HepG2 (cell line): ENCODE measurements around the gene ELAC2. TPM values are rescaled to one million over a fixed set of nuclear protein-coding genes. Genes with fewer than 3 reads are reported as not detected.

Source experiments
- ATF5 ChIP-seq: sonication (generic); formaldehyde crosslinking; IDR thresholded peaks from 2 replicates; pipeline ENCODE4 v1.4.0; 2020; ENCODE audit warnings: mild to moderate bottlenecking, low read depth, missing genetic modification reagents
- DPF2 ChIP-seq: sonication (generic); formaldehyde crosslinking; IDR thresholded peaks from 2 replicates; pipeline ENCODE4 v1.4.0; 2020; ENCODE audit warnings: mild to moderate bottlenecking, low read depth, missing genetic modification reagents, borderline replicate concordance
- GRHL1 ChIP-seq: sonication (generic); formaldehyde crosslinking; conservative IDR thresholded peaks from 2 replicates; pipeline ENCODE4 v1.8.0; 2022; ENCODE audit warnings: missing genetic modification reagents
- HMGA1 ChIP-seq: sonication (generic); formaldehyde crosslinking; conservative IDR thresholded peaks from 2 replicates; pipeline ENCODE4 v1.4.0; 2020; ENCODE audit warnings: missing genetic modification reagents
- ZFP36 ChIP-seq: fragments of 150-350 bp; IDR thresholded peaks from 2 replicates; pipeline ENCODE4 v1.6.1; 2018; ENCODE audit warnings: borderline replicate concordance, low read length, low read depth; ENCODE audit not compliant: partially characterized antibody
- ZNF317 ChIP-seq: sonication (generic); formaldehyde crosslinking; IDR thresholded peaks from 2 replicates; pipeline ENCODE4 v1.5.0; 2020; ENCODE audit warnings: mild to moderate bottlenecking, missing genetic modification reagents
- polyA plus RNA-seq, 8 experiments: library from polyadenylated mRNA; depleted of rRNA in 3 of 8; stranded (reverse) in 7 of 8; unstranded in 1 of 8; fragments of >200 nt; fragmentation: Illumina TruSeq in 4 of 8; extraction: Trizol in 4 of 8; gene quantifications; 2 replicates each; pipeline versions ENCODE4 v1.2.1 to v1.2.3, GENCODE V29; 2011 to 2016; ENCODE audit warnings: low read depth in 4 of 8, missing spikeins in 1 of 8, mixed read lengths in 1 of 8; ENCODE audit not compliant: insufficient read depth in 1 of 8
- total RNA-seq, 5 experiments: library from RNA; depleted of rRNA; stranded (reverse); fragments of >200 nt; fragmentation: Illumina TruSeq; extraction: Trizol; gene quantifications; 2 replicates each; pipeline ENCODE4 v1.2.3, GENCODE V29; 2016; ENCODE audit warnings: low read depth in 1 of 5
- TF ChIP-seq, protein P1 (sequence below): sonication (generic); formaldehyde crosslinking; conservative IDR thresholded peaks from 2 replicates; pipeline ENCODE4 v1.4.0; 2020; ENCODE audit warnings: mild to moderate bottlenecking, missing genetic modification reagents, moderate library complexity

ELAC2 gene
- total and polyA plus RNA-seq, 2 of the 13 experiments (the other 11 are each of a cell fraction or from before 2014, with no cell fraction given), result 35.6 to 50.4 TPM

- TF ChIP-seq, protein P1, sequence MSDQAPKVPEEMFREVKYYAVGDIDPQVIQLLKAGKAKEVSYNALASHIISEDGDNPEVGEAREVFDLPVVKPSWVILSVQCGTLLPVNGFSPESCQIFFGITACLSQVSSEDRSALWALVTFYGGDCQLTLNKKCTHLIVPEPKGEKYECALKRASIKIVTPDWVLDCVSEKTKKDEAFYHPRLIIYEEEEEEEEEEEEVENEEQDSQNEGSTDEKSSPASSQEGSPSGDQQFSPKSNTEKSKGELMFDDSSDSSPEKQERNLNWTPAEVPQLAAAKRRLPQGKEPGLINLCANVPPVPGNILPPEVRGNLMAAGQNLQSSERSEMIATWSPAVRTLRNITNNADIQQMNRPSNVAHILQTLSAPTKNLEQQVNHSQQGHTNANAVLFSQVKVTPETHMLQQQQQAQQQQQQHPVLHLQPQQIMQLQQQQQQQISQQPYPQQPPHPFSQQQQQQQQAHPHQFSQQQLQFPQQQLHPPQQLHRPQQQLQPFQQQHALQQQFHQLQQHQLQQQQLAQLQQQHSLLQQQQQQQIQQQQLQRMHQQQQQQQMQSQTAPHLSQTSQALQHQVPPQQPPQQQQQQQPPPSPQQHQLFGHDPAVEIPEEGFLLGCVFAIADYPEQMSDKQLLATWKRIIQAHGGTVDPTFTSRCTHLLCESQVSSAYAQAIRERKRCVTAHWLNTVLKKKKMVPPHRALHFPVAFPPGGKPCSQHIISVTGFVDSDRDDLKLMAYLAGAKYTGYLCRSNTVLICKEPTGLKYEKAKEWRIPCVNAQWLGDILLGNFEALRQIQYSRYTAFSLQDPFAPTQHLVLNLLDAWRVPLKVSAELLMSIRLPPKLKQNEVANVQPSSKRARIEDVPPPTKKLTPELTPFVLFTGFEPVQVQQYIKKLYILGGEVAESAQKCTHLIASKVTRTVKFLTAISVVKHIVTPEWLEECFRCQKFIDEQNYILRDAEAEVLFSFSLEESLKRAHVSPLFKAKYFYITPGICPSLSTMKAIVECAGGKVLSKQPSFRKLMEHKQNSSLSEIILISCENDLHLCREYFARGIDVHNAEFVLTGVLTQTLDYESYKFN (CRISPR knock-in tag), result no peak
- TF ChIP-seq ZFP36, result no peak
- no peak for TF ChIP-seq HMGA1 (CRISPR knock-in tag)
- no peak for TF ChIP-seq ATF5 (CRISPR knock-in tag)
- TF ChIP-seq DPF2, result no peak
- TF ChIP-seq GRHL1, result no peak
- TF ChIP-seq ZNF317 (CRISPR knock-in tag), result no peak
These were observed 15.7 kb downstream of the ELAC2 start (continued) for GRCh38 chr17:13001991-13002615.
